ENCODE measurements around the gene TMEM44. TPM values are rescaled to one million over a fixed set of nuclear protein-coding genes. Genes with fewer than 3 reads are reported as not detected.

The TMEM44 gene

Small RNA genes within 50 kb of the gene (small RNA-seq; reads per million reads assigned to genes)
- gene AC046143.2 (ENCODE audit: insufficient read depth), result not detected

Measured in neuronal stem cell (in vitro differentiated cells).